ENCODE measurements around the gene ARG1. TPM values are rescaled to one million over a fixed set of nuclear protein-coding genes. Genes with fewer than 3 reads are reported as not detected.

The ARG1 gene
- polyA plus RNA-seq, 1 donor from 2014 or later: not detected

- Mint-ChIP-seq H3K4me3 (no peak overlapping the region), H3K36me3 (peaks cover 2% of the 10 kb centered on the region), H3K27ac (no peak overlapping the region), H3K9me3 (peaks cover 0 to 1% (median 0%) of the 10 kb centered on the region in 3 donors), H3K27me3 (no peaks in the 10 kb centered on the region), H3K4me1 (peaks cover 0 to 7% (median 4%) of the 10 kb centered on the region in 3 donors)
Observed at GRCh38 chr6:131561925-131562707, 10.9 kb upstream of the ARG1 start.

GRCh38 chr6:131565056-131565455 is 8.0 kb upstream of the ARG1 start:
- Mint-ChIP-seq H3K4me3 (no peak overlapping the region), H3K27ac (no peak overlapping the region), H3K9me3 (peaks cover 0 to 1% (median 0%) of the 10 kb centered on the region in 3 donors), H3K27me3 (no peaks in the 10 kb centered on the region), H3K36me3 (peaks cover 4% of the 10 kb centered on the region), H3K4me1 (peaks cover 0 to 7% (median 4%) of the 10 kb centered on the region in 3 donors)

GRCh38 chr6:131568726-131569125 is 4.3 kb upstream of the ARG1 start:
- Mint-ChIP-seq H3K27ac (no peak overlapping the region), H3K4me1 (peaks cover 4 to 7% (median 4%) of the 10 kb centered on the region in 3 donors), H3K9me3 (peaks cover 0 to 1% (median 0%) of the 10 kb centered on the region in 3 donors), H3K27me3 (no peaks in the 10 kb centered on the region), H3K36me3 (peaks cover 10% of the 10 kb centered on the region), H3K4me3 (no peak overlapping the region)

GRCh38 chr6:131574133-131574532 is 1.1 kb downstream of the ARG1 start:
- no peak overlapping the region for H3K27ac Mint-ChIP-seq

GRCh38 chr6:131574686-131575085 is 1.7 kb downstream of the ARG1 start:
- H3K4me3 Mint-ChIP-seq: no peak overlapping the region

More at GRCh38 chr6:131574133-131574532, 1.1 kb downstream of the ARG1 start:
- peaks cover 0 to 4% (median 0%) of the 10 kb centered on the region in 3 donors for H3K4me1 Mint-ChIP-seq
- H3K36me3 Mint-ChIP-seq: peaks cover 11% of the 10 kb centered on the region
- H3K9me3 Mint-ChIP-seq: no peaks in the 10 kb centered on the region
- no peaks in the 10 kb centered on the region for H3K27me3 Mint-ChIP-seq
- no peak overlapping the region for H3K4me3 Mint-ChIP-seq

GRCh38 chr6:131575834-131576478 is 2.9 kb downstream of the ARG1 start:
- no peaks in the 10 kb centered on the region for H3K9me3 Mint-ChIP-seq
- peaks cover 9% of the 10 kb centered on the region for H3K36me3 Mint-ChIP-seq
- peaks cover 0 to 4% (median 0%) of the 10 kb centered on the region in 3 donors for H3K4me1 Mint-ChIP-seq
- no peak overlapping the region for H3K4me3 Mint-ChIP-seq
- H3K27me3 Mint-ChIP-seq: no peaks in the 10 kb centered on the region
- H3K27ac Mint-ChIP-seq: no peak overlapping the region

More at GRCh38 chr6:131574686-131575085, 1.7 kb downstream of the ARG1 start:
- Mint-ChIP-seq H3K36me3 (peaks cover 11% of the 10 kb centered on the region), H3K9me3 (no peaks in the 10 kb centered on the region), H3K4me1 (peaks cover 0 to 4% (median 0%) of the 10 kb centered on the region in 3 donors), H3K27me3 (no peaks in the 10 kb centered on the region), H3K27ac (no peak overlapping the region)

- no peaks in the 10 kb centered on the region for H3K9me3 Mint-ChIP-seq
- H3K4me3 Mint-ChIP-seq: no peak overlapping the region
- no peaks in the 10 kb centered on the region for H3K4me1 Mint-ChIP-seq
- H3K36me3 Mint-ChIP-seq: peaks cover 7% of the 10 kb centered on the region
- H3K27me3 Mint-ChIP-seq: no peaks in the 10 kb centered on the region
- H3K27ac Mint-ChIP-seq: no peak overlapping the region
Observed at GRCh38 chr6:131581523-131581922, 8.5 kb downstream of the ARG1 start.

- Mint-ChIP-seq H3K27ac (no peak overlapping the region), H3K36me3 (peaks cover 14% of the 10 kb centered on the region), H3K27me3 (no peaks in the 10 kb centered on the region), H3K9me3 (no peaks in the 10 kb centered on the region), H3K4me1 (no peaks in the 10 kb centered on the region), H3K4me3 (no peak overlapping the region)
Observed at GRCh38 chr6:131586543-131586942, 13.5 kb downstream of the ARG1 start.

- Mint-ChIP-seq H3K27ac (peak overlapping the region in 1 of 3 donors; percentile 3), H3K9me3 (no peaks in the 10 kb centered on the region), H3K4me3 (no peak overlapping the region), H3K36me3 (peaks cover 11% of the 10 kb centered on the region), H3K27me3 (no peaks in the 10 kb centered on the region), H3K4me1 (no peaks in the 10 kb centered on the region)
Observed at GRCh38 chr6:131587909-131588308, 14.9 kb downstream of the ARG1 start.

GRCh38 chr6:131588643-131589042 is 15.6 kb downstream of the ARG1 start:
- no peaks in the 10 kb centered on the region for H3K4me1 Mint-ChIP-seq
- H3K9me3 Mint-ChIP-seq: no peaks in the 10 kb centered on the region
- no peak overlapping the region for H3K27ac Mint-ChIP-seq
- no peaks in the 10 kb centered on the region for H3K27me3 Mint-ChIP-seq
- H3K4me3 Mint-ChIP-seq: no peak overlapping the region
- peaks cover 10% of the 10 kb centered on the region for H3K36me3 Mint-ChIP-seq

GRCh38 chr6:131592935-131593334 is 19.9 kb downstream of the ARG1 start:
- Mint-ChIP-seq H3K27me3 (no peaks in the 10 kb centered on the region), H3K27ac (no peak overlapping the region), H3K9me3 (no peaks in the 10 kb centered on the region), H3K4me3 (no peak overlapping the region), H3K36me3 (peaks cover 10% of the 10 kb centered on the region), H3K4me1 (no peaks in the 10 kb centered on the region)

GRCh38 chr6:131594074-131594473 is 21.0 kb downstream of the ARG1 start:
- peaks cover 12% of the 10 kb centered on the region for H3K36me3 Mint-ChIP-seq
- H3K27me3 Mint-ChIP-seq: no peaks in the 10 kb centered on the region
- no peak overlapping the region for H3K4me3 Mint-ChIP-seq
- no peaks in the 10 kb centered on the region for H3K4me1 Mint-ChIP-seq
- no peak overlapping the region for H3K27ac Mint-ChIP-seq
- H3K9me3 Mint-ChIP-seq: no peaks in the 10 kb centered on the region

GRCh38 chr6:131597446-131597845 is 24.4 kb downstream of the ARG1 start:
- H3K27ac Mint-ChIP-seq: no peak overlapping the region
- no peaks in the 10 kb centered on the region for H3K27me3 Mint-ChIP-seq
- H3K9me3 Mint-ChIP-seq: no peaks in the 10 kb centered on the region
- no peak overlapping the region for H3K4me3 Mint-ChIP-seq
- H3K4me1 Mint-ChIP-seq: no peaks in the 10 kb centered on the region
- peaks cover 10% of the 10 kb centered on the region for H3K36me3 Mint-ChIP-seq

- Mint-ChIP-seq H3K27ac (no peak overlapping the region), H3K4me3 (no peak overlapping the region), H3K36me3 (peaks cover 8% of the 10 kb centered on the region), H3K9me3 (no peaks in the 10 kb centered on the region), H3K27me3 (no peaks in the 10 kb centered on the region), H3K4me1 (no peaks in the 10 kb centered on the region)
Observed at GRCh38 chr6:131600716-131601115, 27.7 kb downstream of the ARG1 start.

GRCh38 chr6:131602781-131603312 is 29.8 kb downstream of the ARG1 start:
- Mint-ChIP-seq H3K4me3 (no peak overlapping the region), H3K9me3 (no peaks in the 10 kb centered on the region), H3K36me3 (peaks cover 4% of the 10 kb centered on the region), H3K4me1 (no peaks in the 10 kb centered on the region), H3K27me3 (no peaks in the 10 kb centered on the region), H3K27ac (no peak overlapping the region)

All from IgD-negative memory B cell (primary cell).